Lung (tissue), 12 donors: ENCODE data around the gene TMEM117. TPM values are rescaled to one million over a fixed set of nuclear protein-coding genes. Genes with fewer than 3 reads are reported as not detected.

Source experiments
- ATAC-seq: fragments of 200-7000 bp; cut with Tn5 transposase; one replicate; pipeline ENCODE4 v1.9.1; 2020; ENCODE audit warnings: moderate number of reproducible peaks; ENCODE audit not compliant: insufficient read depth, low FRiP score
- DNase-seq, 3 donors: peaks; one replicate each; pipeline ENCODE4 v3.0.0-alpha.2; 2013 to 2017
- H3K27ac ChIP-seq, 2 donors: one replicate each; pipeline ENCODE4 v1.5.1; 2013; ENCODE audit warnings: mild to moderate bottlenecking in 2 of 2, moderate library complexity in 2 of 2, control low read depth in 1 of 2, inconsistent platforms in 1 of 2, low read depth in 1 of 2, low read length in 1 of 2
- H3K27me3 ChIP-seq, 3 donors: one replicate each; pipeline ENCODE4 v1.5.1; 2013; ENCODE audit warnings: low read length in 2 of 3; ENCODE audit not compliant: control insufficient read depth in 3 of 3, insufficient read depth in 3 of 3
- H3K36me3 ChIP-seq, 4 donors: one replicate each; pipeline ENCODE4 v1.5.1; 2013; ENCODE audit warnings: low read length in 4 of 4, mild to moderate bottlenecking in 1 of 4, moderate library complexity in 1 of 4; ENCODE audit not compliant: control insufficient read depth in 4 of 4, insufficient read depth in 4 of 4
- H3K4me1 ChIP-seq, 5 donors: one replicate each; pipeline ENCODE4 v1.5.1; 2013; ENCODE audit warnings: low read length in 5 of 5, mild to moderate bottlenecking in 2 of 5, moderate library complexity in 1 of 5; ENCODE audit not compliant: control insufficient read depth in 5 of 5, insufficient read depth in 5 of 5
- H3K4me3 ChIP-seq: one replicate; pipeline ENCODE4 v1.5.1; 2013; ENCODE audit warnings: mild to moderate bottlenecking, control low read depth, moderate library complexity
- H3K9ac ChIP-seq, 2 donors: one replicate each; pipeline ENCODE4 v1.5.1; 2013; ENCODE audit warnings: low read length in 2 of 2, control low read depth in 1 of 2; ENCODE audit not compliant: insufficient read depth in 1 of 2
- H3K9me3 ChIP-seq, 4 donors: one replicate each; pipeline ENCODE4 v1.5.1; 2013; ENCODE audit warnings: low read length in 3 of 4, mild to moderate bottlenecking in 1 of 4, moderate library complexity in 1 of 4; ENCODE audit not compliant: control insufficient read depth in 4 of 4, insufficient read depth in 3 of 4
- WGBS, 2 donors: extraction: QIAGEN DNeasy Blood & Tissue Kit; methylation state at CpG; one replicate each; pipeline ENCODE4 v1.1.7; 2013; 5-methylcytosine and 5-hydroxymethylcytosine counted together
- polyA plus RNA-seq, 2 donors: library from polyadenylated mRNA; stranded (reverse); fragments of 200-250 nt; gene quantifications; one replicate each; pipeline ENCODE4 v1.2.1, GENCODE V29; 2013
- total RNA-seq, 2 donors: library from RNA; depleted of rRNA in 1 of 2; stranded (reverse); fragments of >200 nt in 1 of 2; gene quantifications; one replicate each; pipeline ENCODE4 v1.2.1, GENCODE V29; 2014 to 2021
- TF ChIP-seq, protein P1 (sequence below): IDR thresholded peaks from 2 replicates; pipeline ENCODE4 v1.5.1; 2012; ENCODE audit warnings: mild to moderate bottlenecking; ENCODE audit errors: control extremely low read depth, extremely low read depth
- donor health status: control.
- donor health status: control.
- donor health status: Bipolar disorder and iron deficiency.
- donor health status: healthy.
- donor health status: DM: yes; HTN: yes; CAD: no.

Gene TMEM117
- total and polyA plus RNA-seq, 4 donors: 1.2 to 6.1 (median 2.3) TPM

DNA sequence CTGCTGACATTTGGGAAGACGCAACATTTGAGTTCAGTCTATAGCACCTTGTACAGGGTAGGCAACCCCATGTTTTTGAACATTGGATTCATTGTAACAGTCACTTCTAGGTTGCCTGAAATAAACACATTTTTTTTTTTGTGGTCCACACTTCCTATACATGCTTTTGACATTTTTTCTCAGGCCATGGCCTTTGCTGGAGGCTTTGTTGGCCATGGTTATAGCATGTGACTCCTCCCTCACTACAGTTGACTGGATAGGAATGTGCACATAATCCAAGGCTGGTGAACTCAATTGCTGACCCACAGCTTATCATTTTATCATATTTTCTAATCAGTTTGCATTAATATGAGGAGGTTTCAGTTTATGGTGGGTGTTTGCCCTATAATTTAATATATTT, 60.6 kb downstream of the TMEM117 start:
- Histone ChIP-seq H3K4me3 (no peak overlapping the region), H3K9me3 (no peaks in the 10 kb centered on the region), H3K36me3 (no peaks in the 10 kb centered on the region), H3K9ac (no peak overlapping the region), H3K27me3 (no peaks in the 10 kb centered on the region), H3K27ac (no peak overlapping the region), H3K4me1 (peaks cover 0 to 2% (median 0%) of the 10 kb centered on the region in 5 donors)
- TF ChIP-seq, protein P1, sequence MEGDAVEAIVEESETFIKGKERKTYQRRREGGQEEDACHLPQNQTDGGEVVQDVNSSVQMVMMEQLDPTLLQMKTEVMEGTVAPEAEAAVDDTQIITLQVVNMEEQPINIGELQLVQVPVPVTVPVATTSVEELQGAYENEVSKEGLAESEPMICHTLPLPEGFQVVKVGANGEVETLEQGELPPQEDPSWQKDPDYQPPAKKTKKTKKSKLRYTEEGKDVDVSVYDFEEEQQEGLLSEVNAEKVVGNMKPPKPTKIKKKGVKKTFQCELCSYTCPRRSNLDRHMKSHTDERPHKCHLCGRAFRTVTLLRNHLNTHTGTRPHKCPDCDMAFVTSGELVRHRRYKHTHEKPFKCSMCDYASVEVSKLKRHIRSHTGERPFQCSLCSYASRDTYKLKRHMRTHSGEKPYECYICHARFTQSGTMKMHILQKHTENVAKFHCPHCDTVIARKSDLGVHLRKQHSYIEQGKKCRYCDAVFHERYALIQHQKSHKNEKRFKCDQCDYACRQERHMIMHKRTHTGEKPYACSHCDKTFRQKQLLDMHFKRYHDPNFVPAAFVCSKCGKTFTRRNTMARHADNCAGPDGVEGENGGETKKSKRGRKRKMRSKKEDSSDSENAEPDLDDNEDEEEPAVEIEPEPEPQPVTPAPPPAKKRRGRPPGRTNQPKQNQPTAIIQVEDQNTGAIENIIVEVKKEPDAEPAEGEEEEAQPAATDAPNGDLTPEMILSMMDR: no peak
- 95 to 100% methylated on average over 1 of the region's 1 CpG for WGBS, 2 donors
- no peak for ATAC-seq
- no peak for DNase-seq

DNA sequence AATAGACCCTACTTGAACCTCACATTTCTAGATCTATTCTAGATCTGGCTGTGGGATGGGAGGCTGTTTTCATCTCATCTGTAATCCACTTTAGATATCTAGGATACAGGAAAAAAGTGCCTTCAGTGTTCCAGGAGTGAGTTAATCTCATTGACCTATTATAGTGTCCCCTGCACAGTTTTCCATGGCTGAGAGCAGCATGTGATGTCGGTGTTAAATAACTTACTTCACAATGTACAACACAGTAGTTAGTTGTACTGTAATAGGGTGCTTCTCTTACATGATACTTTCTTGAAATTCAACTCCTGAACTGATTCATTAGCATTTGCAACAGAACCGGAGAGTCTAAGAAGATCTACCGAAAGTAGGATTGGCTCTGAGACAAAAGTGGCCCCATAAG, 62.6 kb downstream of the TMEM117 start:
- Histone ChIP-seq H3K27me3 (no peaks in the 10 kb centered on the region), H3K9ac (no peak overlapping the region), H3K27ac (no peak overlapping the region), H3K36me3 (no peaks in the 10 kb centered on the region), H3K4me1 (peaks cover 0 to 2% (median 0%) of the 10 kb centered on the region in 5 donors), H3K9me3 (no peaks in the 10 kb centered on the region), H3K4me3 (no peak overlapping the region)
- DNase-seq (no peak), ATAC-seq (no peak)
- TF ChIP-seq, protein P1: no peak
- 80 to 91% methylated on average over 3 of the region's 3 CpGs for WGBS, 2 donors

DNA sequence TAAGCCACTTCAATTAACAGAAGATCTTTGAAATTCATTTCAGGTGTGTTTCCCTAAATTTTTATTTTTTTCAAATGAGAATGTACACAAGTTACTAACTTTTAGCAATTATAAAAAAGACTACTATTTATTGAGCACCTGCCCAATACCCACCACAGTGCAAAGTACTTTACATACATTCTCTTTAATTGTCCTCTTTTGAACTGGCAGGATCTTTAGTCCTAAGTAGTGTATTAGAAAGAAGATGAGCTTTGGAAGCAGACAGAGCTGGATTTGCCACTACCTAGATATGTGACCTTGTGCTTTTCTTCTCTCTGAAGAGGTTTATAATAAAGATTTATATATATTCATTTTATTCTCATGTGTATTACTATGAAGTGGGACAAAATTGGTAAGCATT, 63.7 kb downstream of the TMEM117 start:
- TF ChIP-seq, protein P1: no peak
- no peak overlapping the region for H3K9ac ChIP-seq
- H3K27ac ChIP-seq: no peak overlapping the region
- H3K4me1 ChIP-seq: peaks cover 0 to 4% (median 0%) of the 10 kb centered on the region in 5 donors
- H3K27me3 ChIP-seq: no peaks in the 10 kb centered on the region
- no peak overlapping the region for H3K4me3 ChIP-seq
- no peak for DNase-seq
- no peaks in the 10 kb centered on the region for H3K36me3 ChIP-seq
- ATAC-seq: no peak
- H3K9me3 ChIP-seq: no peaks in the 10 kb centered on the region

DNA sequence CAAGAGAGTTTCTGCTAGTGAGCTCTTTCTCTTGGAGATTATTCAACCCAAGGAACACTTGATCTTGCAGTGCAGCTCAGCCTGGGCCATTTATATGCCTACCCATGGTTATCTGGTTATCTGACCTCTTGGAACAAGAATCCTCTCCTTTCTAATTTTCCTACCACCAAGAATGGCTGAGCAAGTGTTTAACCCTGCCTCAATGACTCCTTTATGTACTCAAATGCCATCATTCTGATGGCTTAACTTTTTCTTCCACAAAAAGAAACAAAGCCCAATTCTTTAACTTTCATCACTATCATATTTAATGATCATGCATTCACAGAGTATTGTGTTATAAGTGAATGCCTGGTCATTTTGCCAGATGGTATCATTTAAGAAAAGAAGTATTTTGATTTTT, 67.8 kb downstream of the TMEM117 start:
- H3K4me1 ChIP-seq: peaks cover 0 to 3% (median 0%) of the 10 kb centered on the region in 5 donors
- ATAC-seq (no peak), DNase-seq (no peak)
- no peaks in the 10 kb centered on the region for H3K9me3 ChIP-seq
- H3K9ac ChIP-seq: no peak overlapping the region
- TF ChIP-seq, protein P1: no peak
- H3K27ac ChIP-seq: no peak overlapping the region
- no peaks in the 10 kb centered on the region for H3K27me3 ChIP-seq
- H3K4me3 ChIP-seq: no peak overlapping the region
- no peaks in the 10 kb centered on the region for H3K36me3 ChIP-seq
